HG02759 (cell line): Measurements from ENCODE around the gene HLA-B.
"Not testable (repeated sequence)": the region's sequence is repeated elsewhere in the genome, so short reads cannot be mapped to it uniquely, and the experiment has no call there.

Experiments
- ATAC-seq: cut with Tn5 transposase; IDR thresholded peaks from one replicate; pipeline ENCODE4 v1.9.1; 2021; ENCODE audit warnings: mild to moderate bottlenecking, moderate library complexity; ENCODE audit not compliant: unreplicated experiment

HLA-B gene

GRCh38 chr6:31385041-31385440, 28.1 kb upstream of the HLA-B start:
- no peak for ATAC-seq

GRCh38 chr6:31383149-31383548, 26.2 kb upstream of the HLA-B start:
- ATAC-seq = no peak

- no peak for ATAC-seq
Measured at GRCh38 chr6:31381666-31382065, 24.7 kb upstream of the HLA-B start.

- no peak for ATAC-seq
Measured at GRCh38 chr6:31379850-31380249, 22.9 kb upstream of the HLA-B start.

GRCh38 chr6:31378721-31379103, 21.7 kb upstream of the HLA-B start:
- no peak for ATAC-seq

- ATAC-seq = no peak
Measured at GRCh38 chr6:31378062-31378720, 21.2 kb upstream of the HLA-B start.

GRCh38 chr6:31377029-31377428, 20.1 kb upstream of the HLA-B start:
- ATAC-seq = no peak

- no peak for ATAC-seq
Measured at GRCh38 chr6:31375699-31376098, 18.7 kb upstream of the HLA-B start.

- not testable (repeated sequence) for ATAC-seq
Measured at GRCh38 chr6:31374118-31374517, 17.1 kb upstream of the HLA-B start.

- ATAC-seq = no peak
Measured at GRCh38 chr6:31368461-31368860, 11.5 kb upstream of the HLA-B start.

GRCh38 chr6:31366693-31367470, 9.9 kb upstream of the HLA-B start:
- peak; percentile 70 for ATAC-seq

- no peak for ATAC-seq
Measured at GRCh38 chr6:31365864-31366263, 8.9 kb upstream of the HLA-B start.

GRCh38 chr6:31363811-31364210, 6.8 kb upstream of the HLA-B start:
- no peak for ATAC-seq

- no peak for ATAC-seq
Measured at GRCh38 chr6:31362751-31363150, 5.8 kb upstream of the HLA-B start.

- no peak for ATAC-seq
Measured at GRCh38 chr6:31359581-31359980, 2.6 kb upstream of the HLA-B start.

GRCh38 chr6:31358302-31358701, 1.3 kb upstream of the HLA-B start:
- ATAC-seq = no peak

- no peak for ATAC-seq
Measured at GRCh38 chr6:31357886-31358285, 907 bp upstream of the HLA-B start.

- peak; percentile 12 for ATAC-seq
Measured at GRCh38 chr6:31356216-31356945, 598 bp downstream of the HLA-B start.

- no peak for ATAC-seq
Measured at GRCh38 chr6:31355583-31355948, 1.4 kb downstream of the HLA-B start.

GRCh38 chr6:31354864-31355582, 2.0 kb downstream of the HLA-B start:
- no peak for ATAC-seq

- ATAC-seq = no peak
Measured at GRCh38 chr6:31354158-31354863, 2.7 kb downstream of the HLA-B start.
